ENCODE data around the gene CYP3A4. TPM values are rescaled to one million over a fixed set of nuclear protein-coding genes. Genes with fewer than 3 reads are reported as not detected.

The CYP3A4 gene
- total and polyA plus RNA-seq, 2 of the 13 experiments (the other 11 are each of a cell fraction or from before 2014, with no cell fraction given): 0.11 to 0.24 TPM

GRCh38 chr7:99766484-99767099 is 17.4 kb downstream of the CYP3A4 start (continued):
- TF ChIP-seq, protein P1, sequence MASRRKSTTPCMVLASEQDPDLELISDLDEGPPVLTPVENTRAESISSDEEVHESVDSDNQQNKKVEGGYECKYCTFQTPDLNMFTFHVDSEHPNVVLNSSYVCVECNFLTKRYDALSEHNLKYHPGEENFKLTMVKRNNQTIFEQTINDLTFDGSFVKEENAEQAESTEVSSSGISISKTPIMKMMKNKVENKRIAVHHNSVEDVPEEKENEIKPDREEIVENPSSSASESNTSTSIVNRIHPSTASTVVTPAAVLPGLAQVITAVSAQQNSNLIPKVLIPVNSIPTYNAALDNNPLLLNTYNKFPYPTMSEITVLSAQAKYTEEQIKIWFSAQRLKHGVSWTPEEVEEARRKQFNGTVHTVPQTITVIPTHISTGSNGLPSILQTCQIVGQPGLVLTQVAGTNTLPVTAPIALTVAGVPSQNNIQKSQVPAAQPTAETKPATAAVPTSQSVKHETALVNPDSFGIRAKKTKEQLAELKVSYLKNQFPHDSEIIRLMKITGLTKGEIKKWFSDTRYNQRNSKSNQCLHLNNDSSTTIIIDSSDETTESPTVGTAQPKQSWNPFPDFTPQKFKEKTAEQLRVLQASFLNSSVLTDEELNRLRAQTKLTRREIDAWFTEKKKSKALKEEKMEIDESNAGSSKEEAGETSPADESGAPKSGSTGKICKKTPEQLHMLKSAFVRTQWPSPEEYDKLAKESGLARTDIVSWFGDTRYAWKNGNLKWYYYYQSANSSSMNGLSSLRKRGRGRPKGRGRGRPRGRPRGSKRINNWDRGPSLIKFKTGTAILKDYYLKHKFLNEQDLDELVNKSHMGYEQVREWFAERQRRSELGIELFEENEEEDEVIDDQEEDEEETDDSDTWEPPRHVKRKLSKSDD (CRISPR knock-in tag; IDR thresholded peaks at IDR 0.05; ENCODE audit: low read depth): no peak
- no peak for TF ChIP-seq CAMTA2 (CRISPR knock-in tag; IDR thresholded peaks at IDR 0.05; ENCODE audit: borderline replicate concordance)
- TF ChIP-seq, protein P2, sequence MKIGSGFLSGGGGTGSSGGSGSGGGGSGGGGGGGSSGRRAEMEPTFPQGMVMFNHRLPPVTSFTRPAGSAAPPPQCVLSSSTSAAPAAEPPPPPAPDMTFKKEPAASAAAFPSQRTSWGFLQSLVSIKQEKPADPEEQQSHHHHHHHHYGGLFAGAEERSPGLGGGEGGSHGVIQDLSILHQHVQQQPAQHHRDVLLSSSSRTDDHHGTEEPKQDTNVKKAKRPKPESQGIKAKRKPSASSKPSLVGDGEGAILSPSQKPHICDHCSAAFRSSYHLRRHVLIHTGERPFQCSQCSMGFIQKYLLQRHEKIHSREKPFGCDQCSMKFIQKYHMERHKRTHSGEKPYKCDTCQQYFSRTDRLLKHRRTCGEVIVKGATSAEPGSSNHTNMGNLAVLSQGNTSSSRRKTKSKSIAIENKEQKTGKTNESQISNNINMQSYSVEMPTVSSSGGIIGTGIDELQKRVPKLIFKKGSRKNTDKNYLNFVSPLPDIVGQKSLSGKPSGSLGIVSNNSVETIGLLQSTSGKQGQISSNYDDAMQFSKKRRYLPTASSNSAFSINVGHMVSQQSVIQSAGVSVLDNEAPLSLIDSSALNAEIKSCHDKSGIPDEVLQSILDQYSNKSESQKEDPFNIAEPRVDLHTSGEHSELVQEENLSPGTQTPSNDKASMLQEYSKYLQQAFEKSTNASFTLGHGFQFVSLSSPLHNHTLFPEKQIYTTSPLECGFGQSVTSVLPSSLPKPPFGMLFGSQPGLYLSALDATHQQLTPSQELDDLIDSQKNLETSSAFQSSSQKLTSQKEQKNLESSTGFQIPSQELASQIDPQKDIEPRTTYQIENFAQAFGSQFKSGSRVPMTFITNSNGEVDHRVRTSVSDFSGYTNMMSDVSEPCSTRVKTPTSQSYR (CRISPR knock-in tag; IDR thresholded peaks at IDR 0.05; ENCODE audit: borderline replicate concordance): no peak
- no peak for TF ChIP-seq ZNF446 (CRISPR knock-in tag; IDR thresholded peaks at IDR 0.05)

DNA sequence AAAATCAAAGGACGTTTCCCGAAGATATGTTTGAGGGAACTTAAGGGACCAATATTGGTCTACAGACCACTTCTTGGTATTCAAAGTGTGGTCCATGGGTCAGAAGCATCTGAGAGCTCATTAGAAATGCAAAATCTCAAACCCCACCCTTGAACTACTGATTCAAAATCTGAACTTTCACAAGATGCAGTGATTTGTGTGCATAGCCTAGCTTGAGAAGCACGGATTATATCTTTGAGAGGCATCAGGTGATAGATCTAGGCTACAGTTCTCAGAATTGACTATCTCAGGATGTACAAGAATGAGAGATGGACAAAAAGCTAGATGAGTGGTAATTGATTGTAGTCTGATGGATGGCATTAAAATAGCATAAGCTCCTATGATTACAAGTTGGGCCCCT is 19.5 kb downstream of the CYP3A4 start:
- Histone ChIP-seq H3K36me3 (replicated peaks in 1 of 2; ENCODE audit: control insufficient read depth in 1 of 2, insufficient read depth in 2 of 2, low read length in 2 of 2) (no peaks in the 10 kb centered on the region; a peak in 1 of 5 replicates), H3K79me2 (ENCODE audit: insufficient read depth, low read length) (no peaks in the 10 kb centered on the region), H3K9me3 (ENCODE audit: low read length) (no peaks in the 10 kb centered on the region), H3K27ac (ENCODE audit: extremely low read length, insufficient read depth, low read length) (no peak overlapping the region), H3K9ac (ENCODE audit: insufficient read depth, low read depth, low read length) (no peak overlapping the region), H4K20me1 (ENCODE audit: insufficient read depth, low read length) (no peaks in the 10 kb centered on the region), H3K27me3 (ENCODE audit: control insufficient read depth in 1 of 2, insufficient read depth in 2 of 2, low read length in 2 of 2) (no peaks in the 10 kb centered on the region), H3K4me3 (replicated peaks in 1 of 3; ENCODE audit: insufficient read depth in 1 of 3, low read depth in 2 of 3, low read length in 3 of 3) (no peak overlapping the region), H2AFZ (ENCODE audit: low read length) (no peak overlapping the region), H3K4me2 (ENCODE audit: low read depth, low read length) (no peak overlapping the region), H3K4me1 (ENCODE audit: insufficient read depth, low read length) (peaks cover 10% of the 10 kb centered on the region)
- ChIA-PET CTCF (ENCODE audit: low intra/inter-chr PET ratio, low total read pairs) (no interaction called here), POLR2A (no interaction called here)
- FAIRE-seq (no peak), DNase-seq (ENCODE audit: low spot score) (no peak), ATAC-seq (no peak)
- 84% methylated on average over 3 of the region's 3 CpGs for WGBS (ENCODE audit: low lambda C conversion rate)
- in situ Hi-C loops (cut with HindIII; ENCODE audit: extremely low pct_ligation_motif_present, low pct_unique_long_range_greater_than_20kb) (no loop called here), intact Hi-C loops (cut with micrococcal nuclease; ENCODE audit: unreplicated experiment) (no loop called here)
- TF ChIP-seq BATF2 (CRISPR knock-in tag; IDR thresholded peaks at IDR 0.05) (no peak), RFX3 (CRISPR knock-in tag; IDR thresholded peaks at IDR 0.05) (no peak), DNMT1 (CRISPR knock-in tag; IDR thresholded peaks at IDR 0.05) (no peak), ZNF414 (CRISPR knock-in tag; IDR thresholded peaks at IDR 0.05) (no peak), JUN (CRISPR knock-in tag; IDR thresholded peaks at IDR 0.05) (no peak), ZNF24 (IDR thresholded peaks at IDR 0.05) (no peak), NR2F1 (CRISPR knock-in tag; IDR thresholded peaks at IDR 0.05) (no peak), STAT5B (CRISPR knock-in tag; IDR thresholded peaks at IDR 0.05) (no peak), NCOA2 (CRISPR knock-in tag; IDR thresholded peaks at IDR 0.05) (no peak), ZNF530 (CRISPR knock-in tag; IDR thresholded peaks at IDR 0.05; ENCODE audit: low read depth) (no peak), ZMAT3 (CRISPR knock-in tag; conservative IDR thresholded peaks at IDR 0.05) (no peak)
- no TSS peak for BruUV-seq (replicated peaks)

Data from HepG2 (cell line).